Thyroid gland (tissue), 4 donors: ENCODE measurements around the gene GPR156.

Source experiments
- POLR2A ChIP-seq, 2 donors: fragments of 450-650 bp; IDR thresholded peaks; one replicate each; pipeline ENCODE4 v1.6.1; 2017; ENCODE audit warnings: antibody characterized with exemption in 2 of 2, mild to moderate bottlenecking in 2 of 2, moderate library complexity in 1 of 2
- TF ChIP-seq, protein P1 (sequence below), 6 experiments: fragments of 200-600 bp in 3 of 6; fragments of 450-650 bp in 3 of 6; sonication (generic) in 3 of 6; IDR thresholded peaks; one replicate each; pipeline ENCODE4 v1.5.1; 2016 to 2019; ENCODE audit warnings: antibody characterized with exemption in 6 of 6, mild to moderate bottlenecking in 2 of 6, inconsistent platforms in 1 of 6, moderate library complexity in 1 of 6

DNA sequence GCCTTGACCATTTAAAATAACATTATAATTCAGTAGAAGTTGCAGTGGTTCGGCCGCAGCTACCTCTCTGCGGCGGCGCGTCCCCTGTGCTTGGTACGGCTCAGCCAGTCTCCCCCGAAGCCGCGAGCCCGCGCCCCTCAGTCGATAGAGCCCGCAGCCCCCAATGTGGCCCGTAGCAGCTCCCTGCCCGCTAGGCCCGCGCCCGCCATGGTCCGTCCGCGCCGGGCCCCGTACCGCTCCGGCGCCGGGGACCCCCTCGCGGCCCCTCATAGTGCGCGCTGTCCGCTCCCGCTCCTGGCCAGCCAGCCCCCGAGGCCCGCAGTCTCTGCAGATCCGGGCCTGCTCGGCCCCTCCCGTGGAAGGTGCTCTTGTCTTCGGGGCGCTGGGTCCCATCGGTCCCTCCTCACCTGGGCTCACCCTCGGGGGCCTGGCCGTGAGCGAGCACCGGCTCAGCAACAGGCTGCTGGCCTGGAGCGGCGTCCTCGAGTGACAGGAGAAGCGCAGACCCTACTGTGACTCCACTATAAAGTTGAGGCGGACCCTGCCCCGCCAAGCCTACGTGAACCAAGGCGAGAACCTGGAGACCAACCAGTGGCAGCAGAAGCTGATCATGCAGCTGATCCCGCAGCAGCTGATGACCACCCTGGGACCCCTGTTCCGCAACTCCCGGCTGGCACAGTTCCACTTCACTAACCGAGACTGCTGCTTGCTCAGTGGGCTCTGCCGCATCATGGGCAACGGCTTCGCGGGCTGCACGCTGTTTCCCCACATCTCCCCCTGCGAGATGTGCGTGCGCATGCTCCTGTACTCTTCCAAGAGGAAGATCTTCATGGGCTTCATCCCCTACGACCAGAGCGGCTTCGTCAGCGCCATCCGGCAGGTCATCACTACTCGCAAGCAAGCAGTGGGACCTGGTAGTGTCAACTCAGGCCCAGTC, 21.8 kb upstream of the GPR156 start:
- TF ChIP-seq, protein P1, sequence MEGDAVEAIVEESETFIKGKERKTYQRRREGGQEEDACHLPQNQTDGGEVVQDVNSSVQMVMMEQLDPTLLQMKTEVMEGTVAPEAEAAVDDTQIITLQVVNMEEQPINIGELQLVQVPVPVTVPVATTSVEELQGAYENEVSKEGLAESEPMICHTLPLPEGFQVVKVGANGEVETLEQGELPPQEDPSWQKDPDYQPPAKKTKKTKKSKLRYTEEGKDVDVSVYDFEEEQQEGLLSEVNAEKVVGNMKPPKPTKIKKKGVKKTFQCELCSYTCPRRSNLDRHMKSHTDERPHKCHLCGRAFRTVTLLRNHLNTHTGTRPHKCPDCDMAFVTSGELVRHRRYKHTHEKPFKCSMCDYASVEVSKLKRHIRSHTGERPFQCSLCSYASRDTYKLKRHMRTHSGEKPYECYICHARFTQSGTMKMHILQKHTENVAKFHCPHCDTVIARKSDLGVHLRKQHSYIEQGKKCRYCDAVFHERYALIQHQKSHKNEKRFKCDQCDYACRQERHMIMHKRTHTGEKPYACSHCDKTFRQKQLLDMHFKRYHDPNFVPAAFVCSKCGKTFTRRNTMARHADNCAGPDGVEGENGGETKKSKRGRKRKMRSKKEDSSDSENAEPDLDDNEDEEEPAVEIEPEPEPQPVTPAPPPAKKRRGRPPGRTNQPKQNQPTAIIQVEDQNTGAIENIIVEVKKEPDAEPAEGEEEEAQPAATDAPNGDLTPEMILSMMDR (IDR thresholded peaks at IDR 0.05) = no peak
- no peak for TF ChIP-seq POLR2A (IDR thresholded peaks at IDR 0.05)
